ENCODE data around the gene EXOSC1. TPM values are rescaled to one million over a fixed set of nuclear protein-coding genes. Genes with fewer than 3 reads are reported as not detected.

EXOSC1 gene

Small RNA genes lying within 50 kb of the gene (small RNA-seq; reads per million reads assigned to genes)
- not detected for gene RF00019 (ENCODE audit: insufficient read depth)

Measured in mesendoderm (in vitro differentiated cells).